Astrocyte of the spinal cord (primary cell): ENCODE measurements around the gene AMIGO1.
A peak's percentile ranks its signal among the peaks of the same experiment; 100 is the strongest.

Source experiments
- DNase-seq: peaks from one replicate; pipeline ENCODE4 v3.0.0; 2011; ENCODE audit warnings: low read depth, low spot score
- H3K4me3 ChIP-seq: 2 replicates; pipeline ENCODE4 v1.5.1; 2011; ENCODE audit warnings: low read depth, mild to moderate bottlenecking, low read length, moderate library complexity
- in situ Hi-C: cut with HindIII; loops from 2 replicates; pipeline ENCODE4 v1.10.0; 2017; ENCODE audit warnings: low sequenced_read_pairs
- TF ChIP-seq, protein P1 (sequence below): IDR thresholded peaks from 2 replicates; pipeline ENCODE4 v1.5.1; 2012; ENCODE audit warnings: low read depth, mild to moderate bottlenecking, low read length, inconsistent platforms

The AMIGO1 gene

DNA sequence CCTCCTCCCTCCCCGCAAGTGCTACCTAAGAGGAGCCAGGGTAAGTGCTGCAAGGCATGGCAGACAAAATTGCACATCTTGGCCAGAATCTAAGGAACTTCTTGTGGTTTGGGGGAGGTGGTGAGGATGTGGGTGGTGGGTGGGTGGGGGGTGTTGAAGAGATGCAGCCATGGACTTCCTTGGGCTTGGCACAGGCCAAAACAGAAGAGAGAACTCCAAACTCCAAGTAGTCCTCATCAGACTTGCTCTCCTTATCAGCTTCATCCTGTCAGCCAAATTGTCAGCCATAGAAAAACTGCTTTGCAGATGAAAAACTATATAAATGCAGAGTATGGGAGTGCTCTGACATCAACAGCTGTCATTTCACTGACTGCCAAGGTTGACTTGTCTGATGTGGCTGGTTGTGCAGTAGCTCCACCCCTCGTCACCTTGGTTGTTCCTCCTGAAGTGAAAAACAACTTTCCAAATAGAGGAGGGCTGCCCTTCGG lies 7.1 kb downstream of the AMIGO1 start:
- TF ChIP-seq, protein P1, sequence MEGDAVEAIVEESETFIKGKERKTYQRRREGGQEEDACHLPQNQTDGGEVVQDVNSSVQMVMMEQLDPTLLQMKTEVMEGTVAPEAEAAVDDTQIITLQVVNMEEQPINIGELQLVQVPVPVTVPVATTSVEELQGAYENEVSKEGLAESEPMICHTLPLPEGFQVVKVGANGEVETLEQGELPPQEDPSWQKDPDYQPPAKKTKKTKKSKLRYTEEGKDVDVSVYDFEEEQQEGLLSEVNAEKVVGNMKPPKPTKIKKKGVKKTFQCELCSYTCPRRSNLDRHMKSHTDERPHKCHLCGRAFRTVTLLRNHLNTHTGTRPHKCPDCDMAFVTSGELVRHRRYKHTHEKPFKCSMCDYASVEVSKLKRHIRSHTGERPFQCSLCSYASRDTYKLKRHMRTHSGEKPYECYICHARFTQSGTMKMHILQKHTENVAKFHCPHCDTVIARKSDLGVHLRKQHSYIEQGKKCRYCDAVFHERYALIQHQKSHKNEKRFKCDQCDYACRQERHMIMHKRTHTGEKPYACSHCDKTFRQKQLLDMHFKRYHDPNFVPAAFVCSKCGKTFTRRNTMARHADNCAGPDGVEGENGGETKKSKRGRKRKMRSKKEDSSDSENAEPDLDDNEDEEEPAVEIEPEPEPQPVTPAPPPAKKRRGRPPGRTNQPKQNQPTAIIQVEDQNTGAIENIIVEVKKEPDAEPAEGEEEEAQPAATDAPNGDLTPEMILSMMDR: no peak
- DNase-seq: no peak
- no peak overlapping the region for H3K4me3 ChIP-seq
- in situ Hi-C loops: no loop called here

- in situ Hi-C loops: no loop called here
- TF ChIP-seq, protein P1: no peak
- no peak overlapping the region for H3K4me3 ChIP-seq
- DNase-seq: no peak
These were observed 7.7 kb downstream of the AMIGO1 start for GRCh38 chr1:109501644-109502363.

GRCh38 chr1:109500941-109501381 lies 8.6 kb downstream of the AMIGO1 start:
- no peak overlapping the region for H3K4me3 ChIP-seq
- TF ChIP-seq, protein P1: no peak
- peak; percentile 43 for DNase-seq
- in situ Hi-C loops: no loop called here

DNA sequence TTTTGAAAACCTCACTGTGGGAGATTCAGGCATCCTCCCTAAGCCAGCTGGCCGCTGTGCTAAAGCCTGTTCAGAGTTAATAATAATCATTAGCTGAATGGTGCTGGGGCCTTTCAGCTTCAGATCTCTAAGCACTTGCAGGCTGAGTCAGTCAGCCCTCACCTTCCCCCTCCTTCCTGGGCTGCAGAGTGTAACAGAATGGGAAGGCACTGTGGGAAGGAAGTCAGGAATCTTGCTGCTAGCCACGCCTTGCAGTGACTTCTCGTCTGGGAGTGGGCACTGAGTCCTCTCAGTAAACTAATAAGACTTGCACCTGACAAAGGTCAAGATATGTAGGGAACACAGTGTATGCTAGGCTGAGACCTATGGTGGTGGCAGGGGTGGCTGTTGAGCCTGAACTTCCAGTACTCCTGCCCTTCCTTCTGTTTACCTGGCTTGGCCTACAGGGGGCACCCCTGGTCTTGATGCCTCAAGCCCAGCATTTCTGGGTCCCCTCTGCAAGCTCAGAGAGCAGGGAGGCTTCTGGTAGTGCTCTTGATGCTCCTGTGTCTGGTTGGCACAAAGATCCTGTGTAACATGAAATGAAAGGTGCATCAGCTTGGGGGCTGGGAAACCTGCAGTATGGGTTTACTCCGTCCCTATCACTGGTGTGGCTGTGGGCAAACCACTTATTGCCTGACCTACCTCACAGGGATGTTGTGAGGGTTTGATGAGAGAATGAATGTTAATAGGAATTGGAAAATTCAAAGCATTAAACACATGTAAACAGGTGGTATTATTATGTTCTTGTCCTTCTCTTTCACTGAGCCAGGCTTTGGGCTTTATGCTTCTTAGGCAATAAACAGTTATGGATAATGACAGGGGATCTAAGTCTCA lies 9.6 kb downstream of the AMIGO1 start:
- TF ChIP-seq, protein P1: peak; percentile 55
- in situ Hi-C loops: no loop called here
- peak; percentile 52 for DNase-seq
- no peak overlapping the region for H3K4me3 ChIP-seq

GRCh38 chr1:109499081-109499480 lies 10.4 kb downstream of the AMIGO1 start:
- in situ Hi-C loops: no loop called here
- H3K4me3 ChIP-seq: no peak overlapping the region
- DNase-seq: no peak
- TF ChIP-seq, protein P1: no peak

GRCh38 chr1:109498161-109498801 lies 11.2 kb downstream of the AMIGO1 start:
- DNase-seq: peak; percentile 19
- in situ Hi-C loops: no loop called here
- no peak overlapping the region for H3K4me3 ChIP-seq
- TF ChIP-seq, protein P1: peak; percentile 75
